IPS-11a (cell line): ENCODE measurements around the gene CCR8.

Experiments used
- H3K4me3 ChIP-seq: one replicate; pipeline ENCODE4 v1.5.1; 2013; ENCODE audit warnings: low read depth, low read length, control low read depth

The CCR8 gene

GRCh38 chr3:39329493-39329892 is at the start of gene CCR8:
TSS of gene CCR8 (plus strand) at chr3:39329709. CDS start at chr3:39332332, 2,623 bp downstream.
- no peak within 1 kb of the TSS for H3K4me3 ChIP-seq

GRCh38 chr3:39279745-39280517 is 49.6 kb upstream of the CCR8 start, which contains the start of gene CX3CR1:
TSS of gene CX3CR1 (minus strand) at chr3:39280036. CDS start at chr3:39266509, 13,527 bp downstream.
- H3K4me3 ChIP-seq = no peak within 1 kb of the TSS

GRCh38 chr3:39280571-39280970 is 48.9 kb upstream of the CCR8 start:
- H3K4me3 ChIP-seq = no peak overlapping the region

- no peak overlapping the region for H3K4me3 ChIP-seq
These were observed 48.0 kb upstream of the CCR8 start for GRCh38 chr3:39281533-39281932.

- H3K4me3 ChIP-seq = no peak overlapping the region
These were observed 47.5 kb upstream of the CCR8 start for GRCh38 chr3:39282057-39282456.

- H3K4me3 ChIP-seq = no peak overlapping the region
These were observed 45.0 kb upstream of the CCR8 start for GRCh38 chr3:39284457-39284881.

GRCh38 chr3:39285332-39285731 is 44.2 kb upstream of the CCR8 start:
- H3K4me3 ChIP-seq = no peak overlapping the region

- H3K4me3 ChIP-seq = no peak overlapping the region
These were observed 42.7 kb upstream of the CCR8 start for GRCh38 chr3:39286771-39287170.

- no peak overlapping the region for H3K4me3 ChIP-seq
These were observed 42.0 kb upstream of the CCR8 start for GRCh38 chr3:39287216-39288164.

GRCh38 chr3:39288300-39288808 is 41.2 kb upstream of the CCR8 start:
- H3K4me3 ChIP-seq = no peak overlapping the region

GRCh38 chr3:39289107-39289506 is 40.4 kb upstream of the CCR8 start:
- H3K4me3 ChIP-seq = no peak overlapping the region

GRCh38 chr3:39290255-39290654 is 39.3 kb upstream of the CCR8 start:
- H3K4me3 ChIP-seq = no peak overlapping the region

GRCh38 chr3:39291903-39292329 is 37.6 kb upstream of the CCR8 start:
- no peak overlapping the region for H3K4me3 ChIP-seq

- no peak overlapping the region for H3K4me3 ChIP-seq
These were observed 36.5 kb upstream of the CCR8 start for GRCh38 chr3:39292961-39293360.

GRCh38 chr3:39294446-39295183 is 34.9 kb upstream of the CCR8 start:
- H3K4me3 ChIP-seq = no peak overlapping the region

GRCh38 chr3:39295184-39295775 is 34.2 kb upstream of the CCR8 start:
- no peak overlapping the region for H3K4me3 ChIP-seq

GRCh38 chr3:39296197-39297077 is 33.1 kb upstream of the CCR8 start:
- H3K4me3 ChIP-seq = no peak overlapping the region

GRCh38 chr3:39299279-39299678 is 30.2 kb upstream of the CCR8 start:
- H3K4me3 ChIP-seq = no peak overlapping the region

- no peak overlapping the region for H3K4me3 ChIP-seq
These were observed 27.3 kb upstream of the CCR8 start for GRCh38 chr3:39302178-39302577.
